Activated CD8-positive, alpha-beta memory T cell treated with anti-CD3 and anti-CD28 coated beads for 1 hour (primary cell): Measurements from ENCODE around the gene PITHD1.
"Not testable (repeated sequence)": the region's sequence is repeated elsewhere in the genome, so short reads cannot be mapped to it uniquely, and the experiment has no call there.

Experiments
- DNase-seq, 2 donors: peaks; one replicate each; pipeline ENCODE4 v3.0.0-alpha.2; 2020; ENCODE audit warnings: low read depth in 1 of 2; ENCODE audit errors: extremely low read depth in 1 of 2

Gene PITHD1

DNA sequence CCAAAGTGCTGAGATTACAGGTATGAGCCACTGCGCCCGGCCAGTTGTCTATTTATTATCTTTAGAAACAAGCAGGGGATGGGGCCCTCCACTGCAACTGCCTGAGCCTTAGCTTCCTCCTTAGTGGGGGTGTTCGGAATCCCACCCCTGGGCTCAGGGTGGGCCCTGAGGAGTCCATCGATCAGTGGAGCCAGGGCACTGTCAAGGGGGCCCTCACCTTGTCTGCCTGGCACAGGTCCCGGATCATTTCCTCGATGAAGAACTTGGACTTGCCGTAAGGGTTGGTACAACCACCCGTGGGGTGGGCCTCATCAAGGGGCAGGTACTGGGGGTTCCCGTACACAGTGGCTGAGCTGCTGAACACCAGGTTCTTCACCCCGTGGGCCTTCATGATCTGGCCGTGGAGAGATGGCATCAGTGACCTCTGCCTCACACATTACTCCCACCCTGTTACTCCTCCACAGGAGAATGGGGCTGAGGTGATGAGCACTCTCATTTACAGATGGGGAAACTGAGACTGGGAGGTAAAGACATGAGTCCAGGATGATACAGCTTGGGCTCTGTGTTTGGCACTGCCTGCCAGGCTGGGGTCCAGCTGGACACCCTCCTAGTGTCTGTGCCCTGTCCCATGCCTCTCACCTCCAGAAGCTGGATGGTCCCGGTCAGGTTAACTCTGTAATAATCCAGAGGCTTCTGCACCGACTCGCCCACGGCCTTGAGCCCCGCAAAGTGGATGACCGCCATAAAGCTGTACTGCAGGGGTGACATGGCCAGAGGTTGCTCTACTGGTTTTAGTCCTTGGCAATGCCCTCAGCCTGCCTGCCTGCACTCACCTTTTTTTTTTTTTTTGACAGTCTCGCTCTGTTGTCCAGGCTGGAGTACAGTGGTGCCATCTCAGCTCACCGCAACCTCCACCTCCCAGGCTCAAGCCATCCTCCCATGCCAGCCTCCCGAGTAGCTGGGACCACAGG, 19.5 kb downstream of the PITHD1 start:
- no peak for DNase-seq

DNA sequence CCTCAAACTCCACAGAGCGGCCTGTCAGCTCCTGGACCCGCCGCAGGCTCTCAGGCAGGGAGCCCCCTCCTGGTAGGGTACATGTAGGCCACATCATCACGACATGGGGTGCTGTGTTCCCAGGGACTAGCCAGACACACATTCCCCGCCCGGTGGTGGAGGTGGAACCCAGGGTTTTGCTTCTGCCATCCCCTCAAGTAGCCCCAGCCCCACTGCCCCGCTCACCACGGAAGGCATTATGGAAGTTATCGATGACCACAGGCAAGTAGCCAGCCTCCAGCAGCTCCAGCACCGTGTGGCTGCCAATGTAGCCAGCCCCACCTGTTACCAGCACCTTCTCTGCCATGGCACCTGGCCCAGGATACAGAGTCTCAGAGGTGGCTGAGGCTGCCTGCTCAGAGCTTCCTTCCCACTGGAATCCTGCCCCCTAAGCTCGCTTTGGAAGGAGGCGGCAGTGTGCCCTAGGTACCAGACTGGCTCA, 20.5 kb downstream of the PITHD1 start:
- no peak for DNase-seq

DNA sequence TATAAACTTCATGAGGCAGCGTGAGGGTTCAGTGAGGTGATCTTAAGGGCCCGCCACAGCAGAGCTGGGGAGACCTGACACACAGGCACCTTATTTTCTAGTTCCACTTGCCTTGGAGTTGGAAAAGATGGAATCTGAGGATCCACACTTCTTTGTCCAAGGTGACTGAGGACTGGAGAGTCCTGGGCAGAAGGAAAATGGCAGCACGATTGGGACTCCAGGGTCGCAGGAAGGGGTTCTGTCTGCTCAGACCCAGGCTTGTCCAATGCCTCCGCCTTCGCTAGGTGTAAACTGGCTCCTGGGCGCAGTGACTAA, 21.0 kb downstream of the PITHD1 start:
- DNase-seq, result no peak

DNA sequence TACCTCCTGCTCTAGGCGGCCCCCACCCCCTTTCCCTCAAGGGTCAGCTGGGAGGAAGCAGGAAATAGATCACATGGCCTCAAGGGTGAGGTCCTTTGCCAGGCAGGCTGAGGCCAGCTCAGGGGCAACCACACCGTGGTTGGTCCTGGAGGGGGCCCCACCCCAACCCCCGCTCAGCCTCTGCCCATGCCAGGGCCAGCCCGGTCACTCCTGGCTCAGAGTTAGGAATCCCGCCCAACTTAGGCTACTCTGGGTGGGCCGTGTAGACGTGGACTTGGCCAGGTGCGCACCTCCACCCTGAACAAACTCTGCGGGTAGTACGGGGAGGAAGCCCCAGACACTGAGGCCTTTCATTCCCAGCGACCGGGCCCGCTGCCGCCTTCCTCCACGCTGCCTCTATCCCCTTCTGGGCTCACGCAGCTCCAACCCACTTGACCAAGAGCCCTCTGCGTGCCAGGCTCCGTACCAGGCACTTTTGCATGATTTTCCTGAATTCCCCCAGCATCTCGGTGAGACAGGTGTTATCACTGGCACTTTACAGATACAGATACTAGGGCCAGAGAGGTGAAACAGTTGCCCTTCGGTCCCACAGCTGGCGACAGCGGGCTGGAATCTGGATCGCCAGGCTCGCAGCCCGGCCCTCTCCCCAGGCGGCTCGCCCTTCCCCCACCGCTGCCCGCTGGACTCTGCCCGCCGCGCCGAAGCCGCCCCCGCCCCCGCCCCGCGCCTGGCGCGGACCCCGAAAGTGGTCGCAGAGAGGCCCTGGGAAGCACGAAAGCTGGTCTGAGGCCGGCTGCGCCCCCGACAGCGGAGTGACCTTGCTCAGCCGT, 21.6 kb downstream of the PITHD1 start:
- no peak for DNase-seq

DNA sequence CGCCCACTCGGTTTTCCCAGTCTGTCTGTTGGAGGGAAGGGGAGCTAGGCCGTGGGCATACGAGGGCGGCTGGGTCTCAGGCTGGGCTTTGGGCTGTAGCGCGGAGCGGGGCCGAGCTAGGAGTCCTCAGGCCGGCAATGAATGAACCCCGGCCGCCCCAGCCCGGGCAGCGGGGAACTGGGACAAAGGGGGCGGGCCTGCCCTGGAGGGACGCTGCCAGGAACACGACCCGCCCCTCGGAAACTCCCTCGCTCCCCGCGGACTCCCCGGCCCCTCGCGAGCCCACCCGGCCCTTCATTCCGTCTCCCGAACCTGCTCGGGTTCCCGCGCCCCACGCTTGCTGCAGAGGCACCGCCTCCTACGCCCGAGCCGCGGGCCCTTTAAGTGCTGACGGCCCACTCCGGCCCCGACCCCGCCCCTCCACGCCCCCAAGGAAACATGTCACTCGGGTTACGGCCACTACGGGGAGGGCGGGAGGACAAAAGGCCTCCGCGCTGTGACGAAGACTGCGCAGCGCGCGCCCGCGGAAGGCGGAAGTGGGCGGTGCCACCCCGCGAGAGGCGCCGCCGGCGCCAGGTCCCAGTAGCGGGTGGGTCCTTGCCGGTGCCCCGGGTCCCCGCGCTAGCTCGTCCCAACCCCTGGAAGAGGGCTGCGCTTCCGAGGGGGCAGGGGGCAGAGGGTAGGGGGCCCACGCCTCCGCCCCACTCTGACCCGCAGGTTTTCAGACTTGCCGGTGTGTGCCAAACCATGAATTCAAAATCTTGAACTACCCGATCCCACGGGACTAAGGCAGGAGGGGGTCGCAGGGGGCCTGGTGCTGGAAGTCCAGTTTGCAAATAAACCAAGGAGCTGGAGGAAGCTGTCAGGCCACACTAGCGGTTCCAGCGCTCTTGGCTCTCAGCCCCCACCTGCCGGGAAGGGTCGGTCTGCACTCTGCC, 22.5 kb downstream of the PITHD1 start, which contains the start of gene GALE:
GALE (minus strand) TSS at position 355 of the 938 bp plus-strand sequence. CDS start 1,747 bp downstream, outside the sequence.
- DNase-seq, result peak; percentile 90 to 96

GRCh38 chr1:23801338-23801748, 23.1 kb downstream of the PITHD1 start:
- no peak for DNase-seq

DNA sequence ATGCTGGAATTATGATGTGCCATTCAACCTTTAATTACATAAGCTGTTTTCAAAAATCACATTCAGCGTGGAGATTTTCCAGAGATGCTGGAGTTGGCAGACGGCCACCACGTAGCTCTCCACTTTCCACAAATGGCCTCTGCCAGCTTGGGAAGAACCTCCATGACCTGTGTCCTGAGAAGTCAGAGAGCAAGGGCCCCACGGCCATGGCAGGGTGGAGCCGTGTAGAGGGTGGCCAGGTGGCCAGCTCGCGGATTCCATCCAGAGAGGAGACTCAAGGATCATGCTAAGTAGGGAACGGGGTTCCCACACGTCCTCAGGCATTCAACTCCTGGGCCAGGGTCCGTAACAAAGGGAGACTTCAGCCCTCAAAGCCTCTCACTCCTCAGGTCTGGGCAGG, 23.7 kb downstream of the PITHD1 start:
- no peak for DNase-seq

DNA sequence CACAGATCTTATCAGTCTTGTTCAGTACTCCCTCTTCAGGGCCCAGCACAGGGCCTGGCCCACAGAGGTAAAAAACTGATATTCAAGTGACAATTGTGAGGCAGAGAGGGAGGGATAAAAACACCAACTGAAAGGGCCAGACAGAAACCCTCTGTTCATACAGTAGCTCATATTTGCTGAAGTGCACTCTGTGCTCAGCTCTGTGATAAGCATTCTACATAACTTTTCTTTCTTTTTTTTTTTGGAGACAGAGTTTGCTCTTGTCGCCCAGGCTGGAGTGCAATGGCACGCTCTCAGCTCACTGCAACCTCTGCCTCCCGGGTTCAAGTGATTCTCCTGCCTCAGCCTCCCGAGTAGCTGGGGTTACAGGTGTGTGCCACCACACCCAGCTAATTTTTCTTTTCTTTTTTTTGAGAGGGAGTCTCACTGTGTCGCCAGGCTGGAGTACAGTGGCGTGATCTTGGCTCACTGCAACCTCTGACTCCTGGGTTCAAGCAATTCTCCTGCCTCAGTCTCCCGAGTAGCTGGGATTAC, 24.7 kb downstream of the PITHD1 start:
- DNase-seq, result not testable (repeated sequence)

DNA sequence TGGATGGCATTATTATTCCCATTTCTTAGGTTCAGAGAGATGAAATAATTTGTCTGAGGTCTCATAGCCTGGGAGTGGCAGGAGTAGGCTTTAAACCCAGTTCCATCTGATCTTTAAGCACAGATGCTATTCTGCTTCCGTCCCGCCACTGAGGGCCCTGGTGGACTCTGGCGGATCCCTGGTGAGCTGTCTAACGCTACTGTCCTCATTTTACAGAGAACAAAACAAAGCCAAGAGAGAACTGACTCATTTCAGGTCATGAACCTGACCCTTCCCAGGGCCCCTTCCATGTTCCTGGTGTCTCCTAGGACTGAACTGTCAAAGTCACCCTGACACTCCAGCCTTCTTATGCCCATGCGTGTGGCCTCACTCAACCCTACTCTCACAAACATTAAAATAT, 25.5 kb downstream of the PITHD1 start:
- DNase-seq, result no peak

- DNase-seq, result no peak
Measured at GRCh38 chr1:23804183-23804835, 26.1 kb downstream of the PITHD1 start.

GRCh38 chr1:23805025-23805424, 26.8 kb downstream of the PITHD1 start:
- DNase-seq, result no peak

GRCh38 chr1:23806280-23806679, 28.1 kb downstream of the PITHD1 start:
- no peak for DNase-seq

GRCh38 chr1:23807453-23807852, 29.2 kb downstream of the PITHD1 start:
- no peak for DNase-seq

DNA sequence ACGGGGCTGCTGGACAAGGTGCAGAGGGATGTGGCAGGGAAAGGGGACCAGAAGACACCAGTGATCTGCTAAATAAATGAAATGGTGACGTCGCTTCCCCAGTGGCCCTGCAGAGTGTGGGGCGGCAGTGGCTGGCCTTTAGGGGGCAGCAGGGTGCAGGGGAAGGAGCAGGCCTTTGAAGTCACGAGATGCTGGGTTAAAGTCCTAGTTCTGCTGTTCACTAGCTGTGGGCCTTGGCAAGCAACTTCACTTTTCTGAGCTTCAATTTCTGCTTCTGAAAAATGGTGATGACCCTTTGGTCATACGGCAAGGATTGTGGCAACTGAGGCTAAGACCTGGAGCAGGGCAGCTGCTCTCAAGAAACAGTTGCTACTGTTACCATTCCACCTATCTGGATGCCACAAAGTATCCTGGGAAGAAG, 31.5 kb downstream of the PITHD1 start:
- peak; percentile 60 to 68 for DNase-seq

DNA sequence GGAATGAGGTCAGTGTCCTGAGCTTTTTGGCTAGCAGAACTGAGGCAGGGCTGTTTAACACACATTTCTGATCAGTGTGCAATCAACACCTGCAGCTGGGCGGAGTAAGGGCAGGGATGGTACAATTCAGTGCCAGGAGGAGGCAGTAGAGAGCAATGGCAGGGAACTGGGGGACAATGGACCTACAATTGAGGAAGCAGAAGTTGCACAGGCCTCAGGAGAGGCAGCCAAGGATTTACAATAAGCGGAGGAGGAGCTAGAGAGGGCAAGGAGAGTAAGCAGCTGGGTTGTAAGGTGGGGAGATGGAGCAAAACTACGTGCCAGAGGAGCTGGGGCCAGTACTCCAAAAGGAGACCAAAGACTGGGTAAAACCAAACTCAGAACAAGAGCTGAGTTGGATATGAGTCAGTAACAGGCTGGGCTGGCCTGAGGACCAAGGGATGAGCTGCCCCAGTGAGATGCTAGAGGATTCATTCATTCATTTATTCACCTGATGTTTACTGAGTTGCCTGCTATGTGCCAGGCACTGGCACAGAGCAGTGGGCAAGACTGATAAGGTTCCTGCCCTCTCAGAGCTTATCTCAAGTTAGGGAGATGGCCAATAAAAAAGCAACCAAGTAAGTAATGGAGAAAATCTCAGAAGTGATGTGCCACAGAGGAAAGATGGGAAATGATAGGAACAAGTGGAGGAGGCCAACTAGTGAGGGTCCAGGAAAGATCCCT, 32.8 kb downstream of the PITHD1 start:
- DNase-seq, result no peak

DNA sequence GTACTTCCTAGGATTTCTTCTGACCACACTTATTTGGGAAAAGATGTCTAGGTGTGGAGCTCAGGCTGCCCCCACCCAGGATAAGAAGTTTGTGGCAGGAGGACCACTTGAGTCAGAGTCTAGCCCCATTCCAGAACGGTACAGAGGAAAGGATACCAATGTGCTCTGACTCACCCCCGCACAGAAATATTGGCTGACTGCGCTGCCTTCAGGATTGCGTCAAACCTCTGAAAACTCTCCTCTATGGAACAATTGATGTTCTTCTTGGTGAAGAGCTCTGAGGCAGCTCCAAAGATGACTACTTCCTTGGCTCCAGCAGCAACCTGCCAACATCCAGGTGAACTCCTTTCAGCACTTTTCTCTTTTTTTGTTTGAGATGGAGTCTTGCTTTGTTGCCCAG, 35.8 kb downstream of the PITHD1 start:
- DNase-seq, result no peak

DNA sequence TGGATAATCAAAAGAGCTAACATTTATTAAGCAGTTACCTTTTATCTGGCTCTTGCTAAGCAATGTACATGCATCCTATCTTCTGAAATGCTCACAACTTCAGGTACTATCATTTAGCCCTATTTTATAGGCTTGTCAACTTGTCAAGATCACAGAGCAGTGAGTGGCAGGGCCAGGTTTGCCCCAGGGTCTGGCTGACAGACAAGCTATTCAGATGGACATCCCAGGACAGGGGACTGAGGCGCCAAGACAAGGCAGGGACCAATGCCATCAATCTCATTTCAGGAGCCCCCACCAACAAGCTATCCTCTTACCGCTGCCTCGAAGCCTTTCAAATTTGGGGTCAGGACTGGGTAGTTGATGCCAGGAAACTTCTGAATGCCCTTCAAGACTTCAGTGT, 38.1 kb downstream of the PITHD1 start:
- DNase-seq, result no peak

DNA sequence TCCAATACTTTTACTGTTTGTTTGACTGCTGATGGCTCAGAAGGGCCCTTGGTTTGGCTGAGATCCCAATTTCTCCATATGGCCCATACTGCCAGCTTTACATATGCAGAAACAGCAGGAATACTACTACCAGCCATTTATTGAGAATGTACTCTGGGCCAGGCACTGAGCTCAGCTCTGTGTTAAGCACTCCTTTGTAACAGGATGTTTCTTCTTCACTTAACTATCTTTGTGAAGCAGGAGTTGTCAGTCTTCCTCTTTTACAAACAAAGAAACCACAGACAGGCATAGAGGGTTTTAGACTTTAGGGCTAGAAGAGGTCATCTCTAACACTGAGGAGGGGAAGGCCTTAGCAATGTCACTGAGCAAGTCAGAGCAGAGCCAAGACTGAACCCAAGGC, 38.7 kb downstream of the PITHD1 start:
- no peak for DNase-seq

DNA sequence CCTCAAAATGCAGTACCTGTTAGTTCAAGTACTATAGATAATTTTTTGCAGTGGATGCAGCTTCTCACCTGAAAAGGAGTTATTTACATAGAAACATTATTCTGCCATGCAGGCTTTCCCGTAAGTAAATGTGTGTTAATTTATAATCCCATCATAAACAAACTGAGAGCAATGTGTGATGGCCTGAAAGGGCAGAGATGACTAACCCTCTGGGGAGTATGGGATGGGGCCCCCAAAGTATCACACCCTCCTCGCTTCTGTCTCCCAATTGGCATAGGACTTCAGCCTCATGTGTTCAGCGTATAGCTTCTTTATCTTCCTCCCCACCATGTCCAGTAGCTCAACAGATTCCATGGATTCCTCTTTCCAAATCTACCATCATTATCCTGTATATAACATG, 39.4 kb downstream of the PITHD1 start:
- DNase-seq, result no peak
